PFSK-1 (cell line): ENCODE data around the gene GIN1.

Experiments used
- FOXP2 ChIP-seq: optimal IDR thresholded peaks from 2 replicates; pipeline ENCODE3; 2011; ENCODE audit warnings: borderline replicate concordance, control low read depth, inconsistent platforms; ENCODE audit not compliant: insufficient read depth; ENCODE audit errors: extremely low read length, extremely low read depth
- POLR2AphosphoS5 ChIP-seq: IDR thresholded peaks from 2 replicates; pipeline ENCODE4 v1.6.1; 2012; ENCODE audit warnings: low read depth, mild to moderate bottlenecking, control low read depth, low read length, moderate library complexity
- SIN3A ChIP-seq: IDR thresholded peaks from 2 replicates; pipeline ENCODE4 v1.6.1; 2012; ENCODE audit warnings: mild to moderate bottlenecking, low read length, moderate library complexity, borderline replicate concordance; ENCODE audit not compliant: insufficient read depth
- TAF1 ChIP-seq: IDR thresholded peaks from 2 replicates; pipeline ENCODE4 v1.6.1; 2012; ENCODE audit warnings: low read length, control low read depth, borderline replicate concordance; ENCODE audit not compliant: insufficient read depth
- TF ChIP-seq, protein P1 (sequence below), 2 experiments: IDR thresholded peaks; 2 replicates each; pipeline versions ENCODE4 v1.6.1 to v1.8.0; 2011 to 2012; ENCODE audit warnings: low read depth in 2 of 2, low read length in 2 of 2, control low read depth in 1 of 2, inconsistent platforms in 1 of 2, mild to moderate bottlenecking in 1 of 2, moderate library complexity in 1 of 2; ENCODE audit not compliant: insufficient read depth in 1 of 2

GIN1 gene

DNA sequence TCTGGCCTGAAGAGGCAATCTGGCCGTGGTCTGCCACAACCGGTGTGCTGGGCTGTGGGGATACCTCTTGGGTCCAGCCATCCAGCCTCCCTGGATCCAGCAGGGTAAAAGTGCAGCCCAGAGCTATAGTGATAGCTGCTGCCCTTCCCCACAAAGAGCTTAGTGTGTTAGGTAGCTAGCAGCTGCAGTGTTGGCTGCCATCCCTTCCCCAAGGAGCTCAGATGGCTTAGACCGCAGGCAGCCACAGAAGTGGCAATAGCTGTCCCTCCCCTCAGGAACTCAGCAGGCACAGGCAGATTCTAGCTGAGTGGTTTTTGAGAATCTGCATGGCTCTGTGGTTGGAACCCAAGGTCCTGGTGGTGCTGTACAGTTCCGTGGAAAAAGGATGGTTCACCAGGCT is 40.1 kb downstream of the GIN1 start:
- TF ChIP-seq, protein P1, sequence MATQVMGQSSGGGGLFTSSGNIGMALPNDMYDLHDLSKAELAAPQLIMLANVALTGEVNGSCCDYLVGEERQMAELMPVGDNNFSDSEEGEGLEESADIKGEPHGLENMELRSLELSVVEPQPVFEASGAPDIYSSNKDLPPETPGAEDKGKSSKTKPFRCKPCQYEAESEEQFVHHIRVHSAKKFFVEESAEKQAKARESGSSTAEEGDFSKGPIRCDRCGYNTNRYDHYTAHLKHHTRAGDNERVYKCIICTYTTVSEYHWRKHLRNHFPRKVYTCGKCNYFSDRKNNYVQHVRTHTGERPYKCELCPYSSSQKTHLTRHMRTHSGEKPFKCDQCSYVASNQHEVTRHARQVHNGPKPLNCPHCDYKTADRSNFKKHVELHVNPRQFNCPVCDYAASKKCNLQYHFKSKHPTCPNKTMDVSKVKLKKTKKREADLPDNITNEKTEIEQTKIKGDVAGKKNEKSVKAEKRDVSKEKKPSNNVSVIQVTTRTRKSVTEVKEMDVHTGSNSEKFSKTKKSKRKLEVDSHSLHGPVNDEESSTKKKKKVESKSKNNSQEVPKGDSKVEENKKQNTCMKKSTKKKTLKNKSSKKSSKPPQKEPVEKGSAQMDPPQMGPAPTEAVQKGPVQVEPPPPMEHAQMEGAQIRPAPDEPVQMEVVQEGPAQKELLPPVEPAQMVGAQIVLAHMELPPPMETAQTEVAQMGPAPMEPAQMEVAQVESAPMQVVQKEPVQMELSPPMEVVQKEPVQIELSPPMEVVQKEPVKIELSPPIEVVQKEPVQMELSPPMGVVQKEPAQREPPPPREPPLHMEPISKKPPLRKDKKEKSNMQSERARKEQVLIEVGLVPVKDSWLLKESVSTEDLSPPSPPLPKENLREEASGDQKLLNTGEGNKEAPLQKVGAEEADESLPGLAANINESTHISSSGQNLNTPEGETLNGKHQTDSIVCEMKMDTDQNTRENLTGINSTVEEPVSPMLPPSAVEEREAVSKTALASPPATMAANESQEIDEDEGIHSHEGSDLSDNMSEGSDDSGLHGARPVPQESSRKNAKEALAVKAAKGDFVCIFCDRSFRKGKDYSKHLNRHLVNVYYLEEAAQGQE (IDR thresholded peaks at IDR 0.05; ENCODE audit: insufficient read depth in 1 of 2, low read depth in 2 of 2, low read length in 2 of 2), result no peak
- TF ChIP-seq TAF1 (no peak), FOXP2 (no peak), POLR2AphosphoS5 (no peak), SIN3A (no peak)

DNA sequence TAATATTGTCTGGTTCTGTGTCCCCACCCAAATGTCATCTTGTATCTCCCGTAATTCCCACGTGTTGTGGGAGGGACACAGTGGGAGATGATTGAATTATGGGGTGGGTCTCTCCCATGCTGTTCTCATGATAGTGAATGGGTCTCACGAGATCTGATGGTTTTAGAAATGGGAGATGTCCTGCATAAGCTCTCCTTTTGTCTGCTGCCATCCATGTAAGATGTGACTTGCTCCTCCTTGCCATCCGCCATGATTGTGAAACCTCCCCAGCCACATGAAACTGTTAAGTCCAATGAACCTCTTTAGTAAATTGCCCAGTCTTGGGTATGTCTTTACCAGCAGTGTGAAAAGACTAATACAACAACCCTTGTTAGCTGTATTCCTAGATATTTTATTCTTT is 44.5 kb downstream of the GIN1 start:
- TF ChIP-seq, protein P1 (IDR thresholded peaks at IDR 0.05; ENCODE audit: insufficient read depth in 1 of 2, low read depth in 2 of 2, low read length in 2 of 2), result no peak
- TF ChIP-seq POLR2AphosphoS5 (no peak), FOXP2 (no peak), SIN3A (no peak), TAF1 (no peak)

DNA sequence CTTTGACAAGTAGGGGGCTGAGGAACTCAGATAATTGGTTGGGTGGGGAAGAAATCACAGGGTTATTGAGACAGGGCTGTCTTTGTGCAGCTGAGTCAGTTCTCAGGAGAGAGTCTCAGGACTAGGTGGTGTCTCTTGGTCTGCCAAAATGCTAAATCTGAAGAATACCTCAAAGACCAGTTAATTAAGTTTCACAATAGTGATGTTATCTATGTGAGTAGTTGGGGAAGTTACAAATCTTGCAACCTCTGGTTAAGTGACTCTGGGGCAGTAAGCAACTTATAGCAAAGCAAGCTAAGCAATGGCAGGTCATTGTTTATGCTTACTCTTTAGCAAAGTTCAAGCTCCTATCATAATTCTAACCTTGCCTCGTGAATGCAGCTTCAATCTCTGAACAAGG is 53.6 kb downstream of the GIN1 start:
- TF ChIP-seq, protein P1 (IDR thresholded peaks at IDR 0.05; ENCODE audit: insufficient read depth in 1 of 2, low read depth in 2 of 2, low read length in 2 of 2), result no peak
- TF ChIP-seq FOXP2, result no peak
- no peak for TF ChIP-seq POLR2AphosphoS5
- TF ChIP-seq SIN3A, result no peak
- TF ChIP-seq TAF1, result no peak

DNA sequence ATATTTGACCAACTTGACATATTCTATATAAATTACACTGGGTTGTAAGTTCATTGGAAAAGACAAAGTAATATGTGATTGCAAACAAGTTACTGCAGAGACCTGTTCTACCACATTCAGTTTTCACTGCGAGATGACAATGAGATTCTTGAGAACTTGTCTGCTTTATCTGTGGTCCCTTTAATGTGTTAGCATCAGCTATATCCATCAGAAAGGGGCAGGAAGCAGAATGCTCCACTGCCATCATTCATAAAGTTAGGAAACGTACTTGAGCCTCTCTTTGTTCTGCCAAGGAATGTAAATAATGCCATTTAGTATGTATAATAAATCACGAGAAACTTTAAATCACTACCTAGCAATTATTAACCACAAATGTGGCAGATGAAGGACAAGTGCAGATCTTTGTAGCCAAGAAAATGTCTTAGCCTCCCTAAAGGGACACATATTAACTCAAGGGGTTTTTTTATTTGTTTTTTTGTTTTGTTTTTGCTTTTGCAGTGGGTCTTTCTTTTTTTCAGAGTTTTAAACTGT is 59.4 kb downstream of the GIN1 start:
- no peak for TF ChIP-seq TAF1
- no peak for TF ChIP-seq FOXP2
- no peak for TF ChIP-seq POLR2AphosphoS5
- no peak for TF ChIP-seq SIN3A
- TF ChIP-seq, protein P1 (IDR thresholded peaks at IDR 0.05; ENCODE audit: insufficient read depth in 1 of 2, low read depth in 2 of 2, low read length in 2 of 2), result no peak

DNA sequence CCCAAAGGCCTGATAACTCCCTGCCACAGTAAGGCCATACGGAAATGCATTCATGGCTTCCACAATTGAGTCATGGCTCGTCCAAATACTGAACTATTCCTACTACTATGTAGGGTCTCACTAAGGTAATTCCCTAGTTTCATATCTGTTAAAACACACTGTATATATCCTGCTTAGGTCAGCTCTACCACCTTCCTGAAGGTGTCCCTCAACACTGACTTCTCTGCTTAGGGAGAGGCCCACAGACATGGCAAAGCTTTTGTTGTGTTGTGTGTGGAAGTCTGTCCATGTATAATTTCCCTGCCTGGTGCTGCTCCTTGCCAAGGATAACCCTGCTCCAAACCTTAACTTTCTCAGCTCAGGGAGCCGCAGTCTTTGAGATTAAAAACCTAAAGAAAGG is 60.4 kb downstream of the GIN1 start:
- TF ChIP-seq, protein P1 (IDR thresholded peaks at IDR 0.05; ENCODE audit: insufficient read depth in 1 of 2, low read depth in 2 of 2, low read length in 2 of 2), result no peak
- TF ChIP-seq FOXP2 (no peak), POLR2AphosphoS5 (no peak), SIN3A (no peak), TAF1 (no peak)
